ENCODE data around the gene PRAF2. TPM values are rescaled to one million over a fixed set of nuclear protein-coding genes. Genes with fewer than 3 reads are reported as not detected.

PRAF2 gene
- total RNA-seq, 2 donors from 2014 or later = 19.1 to 20.9 TPM

DNA sequence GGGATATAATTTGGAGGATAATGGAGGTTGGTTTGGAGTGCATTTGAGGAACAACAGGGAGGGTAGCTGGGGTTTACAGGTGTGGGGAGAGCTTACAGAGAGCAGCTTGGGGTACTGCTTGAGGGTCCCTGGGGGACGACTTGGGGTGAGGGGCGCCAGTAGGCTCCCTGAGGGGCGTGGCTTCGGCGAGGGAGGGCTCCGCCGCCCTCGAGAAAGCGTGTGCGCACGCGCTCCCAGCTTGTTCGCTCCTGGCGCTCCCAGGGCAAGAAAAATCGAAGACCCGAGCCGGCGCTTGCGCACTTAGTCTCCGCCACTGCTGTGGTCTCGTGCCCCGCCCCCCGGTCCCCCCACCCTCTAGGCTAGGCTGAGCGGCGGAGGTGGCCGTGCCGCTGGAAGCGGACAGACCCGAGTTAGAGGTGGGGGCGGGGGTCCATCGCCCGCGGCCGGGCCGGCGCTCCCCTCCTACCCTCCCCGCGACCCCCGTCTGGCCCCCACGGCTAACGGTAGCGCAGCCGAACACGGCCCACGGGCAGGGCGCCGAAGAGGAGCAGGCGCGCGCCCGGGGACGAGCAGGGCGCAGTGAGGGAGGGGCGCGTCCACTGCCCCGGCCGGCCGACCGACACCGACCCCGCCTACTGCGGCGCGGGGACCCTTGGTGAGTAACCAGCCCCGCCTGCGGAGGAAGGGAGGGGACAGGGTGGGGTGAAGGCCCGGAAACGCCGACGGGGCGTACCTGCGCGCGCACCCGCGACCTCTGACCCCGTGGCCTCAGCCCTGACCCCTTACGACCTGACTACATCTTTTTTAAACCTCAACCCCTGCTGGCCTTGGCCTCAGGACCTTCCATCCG, 20.4 kb downstream of the PRAF2 start:
- Mint-ChIP-seq H3K27ac (peak overlapping the region; percentile 97), H3K4me1 (ENCODE audit: low read depth) (peaks cover 26% of the 10 kb centered on the region), H3K4me3 (peak overlapping the region; percentile 78 to 89), H3K27me3 (ENCODE audit: low read depth) (peaks cover 28% of the 10 kb centered on the region), H3K36me3 (ENCODE audit: insufficient read depth in 2 of 2) (peaks cover 0 to 9% of the 10 kb centered on the region in 2 donors), H3K9me3 (peaks cover 2 to 5% of the 10 kb centered on the region in 2 donors)
- DNase-seq = peak; percentile 79 to 81
- peak; percentile 91 to 92 for ATAC-seq (replicated peaks in 1 of 2)

DNA sequence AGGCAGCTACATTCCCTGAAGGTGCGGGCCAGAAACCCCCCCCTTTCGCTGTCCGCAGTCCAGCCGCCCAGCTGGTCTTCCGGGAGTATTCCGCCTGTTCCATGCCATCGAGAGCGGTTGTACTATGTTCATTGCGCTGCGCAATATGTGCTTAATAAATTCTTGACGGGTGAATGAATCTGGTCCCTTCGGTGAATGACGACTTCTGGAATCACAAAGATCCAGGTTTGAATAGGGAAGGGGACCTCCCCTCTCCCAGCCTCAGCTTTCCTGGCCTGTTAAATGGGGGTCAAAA, 29.9 kb downstream of the PRAF2 start:
- ATAC-seq (replicated peaks in 1 of 2) = no peak
- peak overlapping the region; percentile 87 to 95 for H3K4me3 Mint-ChIP-seq
- H3K9me3 Mint-ChIP-seq = no peaks in the 10 kb centered on the region
- H3K4me1 Mint-ChIP-seq (ENCODE audit: low read depth) = peaks cover 36% of the 10 kb centered on the region
- no peaks in the 10 kb centered on the region for H3K27me3 Mint-ChIP-seq (ENCODE audit: low read depth)
- no peak overlapping the region for H3K27ac Mint-ChIP-seq
- no peak for DNase-seq
- H3K36me3 Mint-ChIP-seq (ENCODE audit: insufficient read depth in 2 of 2) = no peaks in the 10 kb centered on the region

DNA sequence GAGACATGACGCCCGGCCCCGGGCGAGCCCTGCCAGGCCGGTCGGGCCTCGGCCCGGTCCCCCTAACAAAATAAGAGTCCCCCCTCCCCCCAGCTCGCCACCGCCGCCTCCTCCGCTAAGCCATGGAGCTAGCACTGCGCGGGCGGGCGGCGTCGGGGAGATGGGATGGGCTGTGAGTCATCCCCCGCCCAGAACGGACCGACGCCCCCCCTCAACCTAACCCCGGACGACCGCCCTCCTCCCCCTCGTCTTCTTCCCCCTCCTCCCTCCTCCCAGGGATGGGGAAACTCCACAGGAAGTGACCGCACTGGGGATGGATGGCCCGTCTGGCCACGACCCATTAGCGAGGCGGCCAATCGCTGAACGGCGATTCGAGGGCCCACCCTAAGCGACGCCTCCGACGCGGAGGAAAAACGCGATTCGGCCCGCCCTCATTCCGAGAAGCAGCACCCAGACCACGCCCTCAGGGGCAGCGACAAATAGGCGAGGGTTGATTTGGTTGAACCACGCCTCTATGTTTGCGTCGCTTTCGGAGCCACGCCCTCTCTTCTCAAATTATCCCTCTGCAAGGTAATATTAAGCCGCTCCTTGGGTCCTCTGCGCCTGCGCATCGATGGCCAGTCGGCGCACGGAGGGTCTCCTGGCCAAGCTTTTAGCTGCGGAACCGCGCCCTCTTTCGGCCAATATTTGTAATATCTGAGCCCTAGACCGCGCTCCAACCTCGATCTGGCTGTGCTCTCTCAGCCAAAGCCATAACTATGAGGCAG, 30.4 kb downstream of the PRAF2 start, which contains the start of gene TFE3:
TFE3 (minus strand) TSS at position 138 of the 767 bp plus-strand sequence; CDS start at position 7, 131 bp downstream.
- ATAC-seq (replicated peaks in 1 of 2) (peak; percentile 92), DNase-seq (peak; percentile 93 to 97)
- peak within 1 kb of the TSS; percentile 87 to 95 for H3K4me3 Mint-ChIP-seq
- H3K27ac Mint-ChIP-seq = peak within 1 kb of the TSS; percentile 97
- peaks cover 0 to 4% of the 10 kb centered on the region in 2 donors for H3K36me3 Mint-ChIP-seq (ENCODE audit: insufficient read depth in 2 of 2)
- no peaks in the 10 kb centered on the region for H3K9me3 Mint-ChIP-seq
- H3K4me1 Mint-ChIP-seq (ENCODE audit: low read depth) = peaks cover 37% of the 10 kb centered on the region
- no peaks in the 10 kb centered on the region for H3K27me3 Mint-ChIP-seq (ENCODE audit: low read depth)

- DNase-seq = no peak
These were observed 31.1 kb downstream of the PRAF2 start for GRCh38 chrX:49042581-49043219.

GRCh38 chrX:49041744-49042580, 31.8 kb downstream of the PRAF2 start:
- DNase-seq = no peak
- Mint-ChIP-seq H3K4me3 (peak overlapping the region; percentile 87 to 95), H3K9me3 (no peaks in the 10 kb centered on the region), H3K27ac (peak overlapping the region; percentile 97), H3K36me3 (ENCODE audit: insufficient read depth in 2 of 2) (peaks cover 4 to 8% of the 10 kb centered on the region in 2 donors), H3K4me1 (ENCODE audit: low read depth) (peaks cover 37% of the 10 kb centered on the region), H3K27me3 (ENCODE audit: low read depth) (no peaks in the 10 kb centered on the region)
- ATAC-seq (replicated peaks in 1 of 2) = no peak

More at GRCh38 chrX:49042581-49043219, 31.1 kb downstream of the PRAF2 start:
- peaks cover 37% of the 10 kb centered on the region for H3K4me1 Mint-ChIP-seq (ENCODE audit: low read depth)
- H3K9me3 Mint-ChIP-seq = no peaks in the 10 kb centered on the region
- peak overlapping the region; percentile 97 for H3K27ac Mint-ChIP-seq
- H3K27me3 Mint-ChIP-seq (ENCODE audit: low read depth) = no peaks in the 10 kb centered on the region
- H3K4me3 Mint-ChIP-seq = peak overlapping the region; percentile 87 to 95
- peaks cover 3 to 6% of the 10 kb centered on the region in 2 donors for H3K36me3 Mint-ChIP-seq (ENCODE audit: insufficient read depth in 2 of 2)
- ATAC-seq (replicated peaks in 1 of 2) = peak in 1 of 2 donors; percentile 11

GRCh38 chrX:49040376-49040955, 33.3 kb downstream of the PRAF2 start:
- Mint-ChIP-seq H3K4me1 (ENCODE audit: low read depth) (peaks cover 37% of the 10 kb centered on the region), H3K36me3 (ENCODE audit: insufficient read depth in 2 of 2) (peaks cover 6 to 8% of the 10 kb centered on the region in 2 donors), H3K27me3 (ENCODE audit: low read depth) (no peaks in the 10 kb centered on the region), H3K4me3 (peak overlapping the region; percentile 87 to 95), H3K27ac (no peak overlapping the region), H3K9me3 (no peaks in the 10 kb centered on the region)
- no peak for DNase-seq
- no peak for ATAC-seq (replicated peaks in 1 of 2)

GRCh38 chrX:49039598-49040375, 34.0 kb downstream of the PRAF2 start:
- Mint-ChIP-seq H3K27ac (peak overlapping the region; percentile 65), H3K27me3 (ENCODE audit: low read depth) (no peaks in the 10 kb centered on the region), H3K9me3 (no peaks in the 10 kb centered on the region), H3K4me3 (peak overlapping the region; percentile 62 to 87), H3K36me3 (ENCODE audit: insufficient read depth in 2 of 2) (peaks cover 6 to 8% of the 10 kb centered on the region in 2 donors), H3K4me1 (ENCODE audit: low read depth) (peaks cover 37% of the 10 kb centered on the region)
- peak; percentile 34 to 35 for DNase-seq
- no peak for ATAC-seq (replicated peaks in 1 of 2)

- Mint-ChIP-seq H3K9me3 (no peaks in the 10 kb centered on the region), H3K36me3 (ENCODE audit: insufficient read depth in 2 of 2) (peaks cover 8 to 12% of the 10 kb centered on the region in 2 donors), H3K27me3 (ENCODE audit: low read depth) (no peaks in the 10 kb centered on the region), H3K4me1 (ENCODE audit: low read depth) (peaks cover 30% of the 10 kb centered on the region), H3K4me3 (no peak overlapping the region), H3K27ac (no peak overlapping the region)
- DNase-seq (no peak), ATAC-seq (replicated peaks in 1 of 2) (no peak)
These were observed 35.8 kb downstream of the PRAF2 start for GRCh38 chrX:49037883-49038475.

DNA sequence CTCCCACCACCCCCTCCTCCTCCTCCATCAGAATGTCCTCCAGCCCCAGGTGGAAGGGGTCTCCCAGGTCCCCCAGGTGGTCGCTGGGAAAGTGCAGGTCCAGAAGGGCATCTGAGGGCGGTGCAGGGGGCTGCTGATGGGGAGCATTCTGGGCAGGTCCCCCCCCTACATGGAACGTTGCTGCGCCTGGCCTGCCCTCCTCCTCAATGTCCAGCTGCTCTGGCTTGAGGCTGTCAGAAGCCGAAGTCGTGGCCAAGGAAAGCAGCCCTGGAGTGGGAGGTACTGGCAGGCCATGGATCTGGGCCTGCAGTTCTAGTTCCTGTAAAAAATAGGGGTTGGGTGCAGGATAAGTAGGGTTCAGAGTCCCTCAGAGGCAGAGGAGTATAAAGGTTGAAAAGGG, 43.5 kb downstream of the PRAF2 start:
- no peak for DNase-seq
- Mint-ChIP-seq H3K4me3 (no peak overlapping the region), H3K27ac (no peak overlapping the region), H3K27me3 (ENCODE audit: low read depth) (peaks cover 6% of the 10 kb centered on the region), H3K36me3 (ENCODE audit: insufficient read depth in 2 of 2) (peaks cover 0 to 7% of the 10 kb centered on the region in 2 donors), H3K9me3 (no peaks in the 10 kb centered on the region), H3K4me1 (ENCODE audit: low read depth) (no peaks in the 10 kb centered on the region)
- ATAC-seq (replicated peaks in 1 of 2) = no peak

DNA sequence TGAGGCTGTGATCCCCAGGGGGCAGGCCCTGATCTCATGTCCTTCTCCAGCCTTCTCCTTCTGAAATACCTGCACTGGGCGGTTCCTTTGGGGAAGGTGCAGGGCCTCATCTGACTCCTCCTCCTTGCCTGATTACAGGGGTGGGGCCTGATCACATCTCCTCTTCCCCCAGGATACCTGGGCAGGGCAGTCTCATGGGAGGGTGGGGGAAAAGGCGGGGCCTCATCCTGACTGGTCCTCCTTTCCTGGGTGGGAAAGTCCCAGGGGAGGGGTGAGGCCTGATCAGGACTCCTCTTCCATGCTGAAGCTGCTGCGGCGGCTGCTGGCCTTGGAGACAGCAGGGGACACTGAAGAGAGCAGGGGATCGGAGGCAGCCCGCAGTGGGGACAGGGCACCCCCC, 43.9 kb downstream of the PRAF2 start:
- H3K9me3 Mint-ChIP-seq = no peaks in the 10 kb centered on the region
- H3K27ac Mint-ChIP-seq = no peak overlapping the region
- H3K27me3 Mint-ChIP-seq (ENCODE audit: low read depth) = peaks cover 6% of the 10 kb centered on the region
- no peak for DNase-seq
- H3K36me3 Mint-ChIP-seq (ENCODE audit: insufficient read depth in 2 of 2) = peaks cover 0 to 7% of the 10 kb centered on the region in 2 donors
- no peaks in the 10 kb centered on the region for H3K4me1 Mint-ChIP-seq (ENCODE audit: low read depth)
- no peak for ATAC-seq (replicated peaks in 1 of 2)
- no peak overlapping the region for H3K4me3 Mint-ChIP-seq

All from activated T-cell treated with anti-CD3 and anti-CD28 coated beads, Interleukin-2, amount 50 U/mL, for 72 hours (primary cell).